HG03565 (cell line): ENCODE results near the gene TAF10.

ENCODE experiments used
- ATAC-seq: cut with Tn5 transposase; IDR thresholded peaks from one replicate; pipeline ENCODE4 v1.9.1; 2021; ENCODE audit warnings: mild to moderate bottlenecking, moderate library complexity; ENCODE audit not compliant: unreplicated experiment

TAF10 gene

DNA sequence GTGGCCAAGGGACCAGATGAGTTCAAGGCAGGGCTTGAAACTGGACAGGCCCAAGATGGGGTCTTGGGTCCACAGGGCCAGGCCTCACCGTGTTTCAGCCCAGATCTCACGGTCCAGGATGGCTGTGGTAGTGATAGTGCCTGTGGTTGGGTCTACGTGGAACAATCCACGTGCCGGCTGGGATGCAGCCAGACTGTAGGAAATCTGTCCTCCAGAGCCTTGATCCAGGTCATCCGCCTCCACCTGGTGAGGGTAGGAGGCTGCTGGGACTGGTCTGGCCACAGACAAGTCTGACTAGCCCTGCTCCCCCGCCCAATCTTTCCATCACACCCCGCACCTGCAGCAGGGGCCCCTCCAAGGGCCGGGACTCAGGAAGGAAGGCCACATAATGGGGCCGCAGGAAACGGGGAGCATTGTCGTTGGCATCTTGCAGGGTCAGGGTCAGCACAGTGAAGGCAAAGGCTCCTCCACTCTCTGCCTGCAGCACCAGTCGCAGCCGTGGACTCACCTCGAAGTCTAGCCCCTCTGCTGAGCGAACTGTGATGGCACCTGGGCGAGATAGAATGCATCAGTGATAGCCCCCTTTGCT, 13.9 kb upstream of the TAF10 start:
- ATAC-seq = no peak

DNA sequence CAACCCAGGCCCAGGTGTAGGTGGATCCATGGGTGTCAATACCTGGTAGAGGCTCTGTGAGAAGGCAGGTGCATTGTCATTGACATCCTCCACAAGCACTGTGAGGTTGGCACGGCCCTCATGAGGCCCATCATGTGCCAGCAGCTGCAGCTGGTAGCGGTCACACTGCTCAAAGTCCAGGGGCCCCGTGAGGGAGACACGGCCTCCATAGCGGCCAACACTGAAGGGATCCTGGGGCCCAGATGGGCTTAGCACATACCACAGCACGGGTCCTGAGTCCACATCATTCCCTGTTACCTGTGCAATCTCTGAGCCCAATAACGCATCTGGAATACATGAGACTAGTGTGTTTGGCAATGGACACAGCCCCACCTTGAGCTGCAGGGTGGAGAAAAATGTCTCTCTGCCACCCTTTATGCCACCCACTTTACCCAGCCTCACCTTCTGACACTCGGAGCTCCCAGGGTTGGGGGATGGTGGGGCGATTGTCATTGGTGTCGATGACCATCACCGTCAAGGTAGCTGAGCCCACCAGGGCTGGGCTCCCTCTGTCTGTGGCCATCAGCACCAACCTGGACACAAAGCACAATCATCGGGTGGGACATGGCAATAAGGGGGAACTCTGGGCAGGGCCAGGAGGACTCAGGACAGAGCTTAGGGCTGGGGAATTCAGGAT, 13.3 kb upstream of the TAF10 start:
- ATAC-seq = no peak

DNA sequence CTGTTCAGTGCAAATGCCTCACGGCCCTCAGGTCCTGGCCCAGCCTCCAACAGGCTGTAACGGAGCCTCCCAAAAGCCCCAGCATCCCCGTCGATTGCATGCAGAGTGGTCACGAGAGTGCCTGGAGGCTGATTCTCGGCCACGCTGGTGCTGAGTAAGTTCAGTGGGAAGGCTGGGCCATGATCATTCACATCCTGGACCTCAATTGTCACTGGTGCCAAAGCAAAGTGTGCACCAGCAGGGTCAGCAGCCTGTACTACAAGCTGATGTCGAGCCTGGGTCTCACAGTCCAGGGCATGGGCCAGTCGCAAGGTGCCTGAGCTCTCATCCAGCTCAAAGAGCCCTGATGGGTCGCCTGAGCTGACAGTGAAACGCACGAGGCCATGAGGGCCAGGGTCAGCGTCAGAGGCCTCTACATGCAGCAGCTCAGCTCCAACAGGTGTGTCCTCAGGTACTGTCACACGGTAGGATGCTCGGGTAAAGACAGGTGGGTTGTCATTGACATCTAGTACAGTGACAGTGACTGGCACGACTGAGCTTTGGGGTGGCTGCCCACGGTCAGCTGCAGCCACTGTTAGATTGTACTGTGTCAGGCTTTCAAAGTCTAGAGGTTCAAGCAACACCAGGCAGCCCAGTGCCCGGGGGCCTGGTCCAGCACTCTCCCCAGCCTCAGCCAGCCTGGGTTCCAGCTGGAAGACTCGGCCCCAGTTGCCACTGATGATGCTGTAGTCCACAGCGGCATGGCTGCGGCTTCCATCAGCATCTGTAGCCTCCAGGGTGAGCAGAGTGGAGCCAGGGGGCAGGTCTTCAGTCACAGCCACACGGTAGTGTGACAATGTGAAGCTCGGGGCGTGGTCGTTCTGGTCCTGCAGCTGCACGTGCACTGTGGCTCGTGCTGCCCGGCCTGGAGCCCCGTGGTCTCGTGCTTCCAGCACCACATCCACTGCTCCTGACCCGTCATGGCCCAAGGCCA, 11.7 kb upstream of the TAF10 start:
- ATAC-seq = no peak

DNA sequence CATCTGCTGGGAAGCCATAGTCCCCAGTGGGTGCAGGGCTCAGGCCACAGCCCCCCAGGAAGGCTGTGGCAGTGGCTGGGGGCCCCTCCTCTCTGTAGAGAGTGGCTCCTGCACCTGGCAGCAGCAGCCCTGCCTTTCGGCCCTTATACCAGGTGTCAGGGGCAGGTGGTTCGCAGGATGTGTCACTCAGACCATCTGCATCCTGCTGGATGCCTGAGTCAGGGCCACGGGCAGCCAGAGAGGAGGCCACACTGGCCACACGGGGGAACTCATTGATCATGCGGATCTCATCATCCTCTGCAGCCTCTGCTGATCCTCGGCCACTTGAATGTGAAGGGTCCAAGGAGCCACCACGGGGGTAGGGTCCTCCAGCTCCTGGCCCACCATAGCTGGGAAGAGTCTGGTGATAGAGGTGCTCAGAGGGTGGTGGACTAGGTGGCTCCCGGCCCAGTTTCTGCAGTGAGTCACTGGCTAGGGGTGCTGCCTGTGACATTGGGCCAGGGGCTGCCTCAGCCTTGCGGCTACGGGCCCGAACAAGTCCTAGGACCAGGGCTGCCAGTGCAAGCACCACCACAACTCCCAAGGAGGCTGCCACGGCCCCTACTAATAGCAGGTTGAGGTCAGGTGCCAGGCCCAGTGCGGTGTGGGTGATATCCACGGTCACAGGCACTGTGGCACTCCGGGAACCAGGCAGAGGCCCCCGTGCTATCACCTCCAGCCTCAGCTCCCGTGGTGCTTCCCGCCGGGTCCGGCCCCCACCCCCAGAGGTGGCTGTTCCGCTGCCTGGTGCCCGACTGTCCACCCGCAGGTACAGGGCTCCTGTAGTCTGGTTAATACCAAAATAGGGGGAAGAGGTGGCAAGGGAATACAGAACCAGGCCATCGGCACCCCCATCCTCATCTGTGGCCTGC, 10.5 kb upstream of the TAF10 start:
- ATAC-seq = no peak

DNA sequence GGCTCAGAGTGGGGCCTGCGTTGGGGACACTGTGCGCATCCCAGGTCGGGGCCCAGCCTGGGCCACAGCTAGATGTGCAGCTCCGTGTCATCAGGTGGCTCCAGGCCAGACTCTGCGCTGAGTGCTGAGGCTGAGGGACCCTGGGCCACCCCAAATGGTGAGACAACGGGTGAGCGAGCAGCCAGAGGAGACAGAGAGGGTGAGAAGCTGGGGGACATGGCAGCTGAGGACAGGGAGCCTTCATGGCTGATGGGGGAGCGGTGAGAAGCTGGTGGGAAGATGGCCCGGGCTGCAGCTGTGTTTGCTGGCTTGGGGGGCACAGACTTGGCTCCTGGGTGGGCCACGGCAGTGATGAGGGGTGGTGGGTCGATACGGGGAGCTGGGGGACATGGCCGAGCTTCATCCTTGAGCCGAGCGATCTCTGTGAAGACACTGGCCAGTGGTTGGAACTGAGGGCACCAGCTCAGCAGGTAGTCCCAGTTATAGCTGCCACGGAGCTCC, 9.7 kb upstream of the TAF10 start:
- no peak for ATAC-seq

DNA sequence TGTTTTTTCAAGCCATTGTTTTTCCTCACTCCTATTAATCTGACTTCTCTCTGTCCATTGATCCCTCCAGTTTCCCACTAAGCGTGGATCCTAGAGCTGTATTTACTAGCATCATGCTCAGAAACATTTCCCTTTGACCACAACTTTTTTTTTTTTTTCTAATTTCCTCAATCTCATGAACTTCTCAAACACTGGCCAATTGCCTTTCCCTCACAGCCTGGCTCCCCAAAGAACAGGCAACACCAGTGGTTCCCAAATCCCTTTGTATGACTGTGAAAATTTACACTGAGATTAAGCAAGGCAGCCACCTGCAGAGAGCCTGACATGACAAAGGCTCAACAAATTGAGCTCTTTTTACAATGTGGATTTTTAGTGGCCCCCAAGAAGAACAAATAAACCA, 8.6 kb upstream of the TAF10 start:
- ATAC-seq = no peak

DNA sequence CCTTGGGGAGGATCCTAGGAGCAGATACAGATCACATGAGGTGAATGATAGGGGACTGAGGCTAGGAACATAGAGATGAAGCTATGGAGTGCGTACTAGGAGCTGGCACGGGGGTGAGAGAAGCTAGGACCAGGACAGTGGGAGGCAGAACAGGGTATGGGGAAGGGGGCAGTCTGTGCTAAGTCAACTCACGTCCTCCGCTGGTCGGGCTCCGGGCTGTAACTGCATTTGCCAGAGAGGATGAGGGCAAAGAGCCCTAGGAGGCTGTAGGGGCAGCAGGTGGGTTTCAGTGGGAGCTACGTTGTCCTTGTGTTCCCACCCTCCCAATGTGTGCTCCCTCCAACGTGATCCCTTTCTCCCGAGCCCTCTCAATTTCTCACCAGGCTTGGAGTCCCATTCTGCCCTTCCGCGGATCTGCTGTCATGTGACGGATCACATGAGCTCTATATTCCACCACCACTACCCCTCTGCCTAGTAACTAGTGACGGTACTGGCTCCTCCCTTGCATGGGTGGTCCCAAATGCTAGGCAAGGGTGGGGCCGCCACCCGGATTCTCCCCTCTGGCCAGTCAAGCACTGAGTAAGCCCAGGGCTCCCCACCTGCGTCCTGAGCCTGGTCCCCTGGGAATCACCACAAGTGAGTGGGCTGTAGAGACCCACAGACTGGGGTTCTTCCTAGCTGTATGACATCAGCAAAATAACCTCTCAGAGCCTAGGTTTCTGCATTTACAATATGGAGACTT, 7.2 kb upstream of the TAF10 start, which contains the start of gene TPP1:
Gene TPP1, minus strand, starts transcription at position 419 of the 742 bp plus-strand sequence. Its CDS starts 22 bp downstream, at position 397.
- ATAC-seq = peak; percentile 97

DNA sequence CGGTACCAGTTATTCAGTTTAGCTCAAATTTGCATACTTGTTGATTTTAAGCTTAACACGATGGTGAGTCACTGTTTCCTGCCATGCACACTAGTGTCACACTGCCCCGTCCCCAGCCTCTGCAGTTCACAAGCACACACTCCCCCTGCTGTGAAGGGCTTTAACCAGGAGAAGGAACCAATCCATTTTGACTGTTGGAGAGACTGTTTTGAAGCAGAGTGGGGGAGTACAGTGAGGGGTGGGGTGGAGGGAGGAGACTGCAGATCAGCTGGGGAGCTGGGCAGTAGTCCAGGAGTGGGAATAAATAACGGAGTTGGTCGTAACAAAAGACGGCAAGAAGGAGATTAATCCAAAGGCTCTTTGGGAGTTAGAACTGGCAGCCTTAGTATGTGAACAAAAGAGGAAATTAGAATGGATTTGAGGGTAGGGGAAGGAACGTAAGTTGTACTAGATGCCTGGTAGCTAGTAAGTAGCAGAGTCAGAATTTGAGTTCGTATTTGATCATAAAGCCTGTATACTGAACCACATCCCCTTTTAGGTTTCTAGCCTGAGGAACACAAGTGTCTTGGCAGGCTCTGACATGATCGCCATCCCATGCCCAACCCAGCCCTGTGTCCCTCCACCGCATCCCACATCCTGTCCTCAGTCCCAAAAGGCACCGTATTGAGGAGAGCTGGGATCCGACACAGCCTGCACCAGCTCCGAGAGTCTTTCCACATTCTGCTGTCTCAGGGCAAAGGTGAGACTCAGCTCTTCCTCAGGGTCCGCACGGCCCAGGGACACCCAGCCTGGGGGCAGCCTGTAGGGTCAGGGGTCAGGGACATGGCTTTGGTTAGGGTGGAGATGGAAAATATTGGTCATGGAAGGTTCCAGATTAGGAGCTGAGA, 6.3 kb upstream of the TAF10 start:
- no peak for ATAC-seq

DNA sequence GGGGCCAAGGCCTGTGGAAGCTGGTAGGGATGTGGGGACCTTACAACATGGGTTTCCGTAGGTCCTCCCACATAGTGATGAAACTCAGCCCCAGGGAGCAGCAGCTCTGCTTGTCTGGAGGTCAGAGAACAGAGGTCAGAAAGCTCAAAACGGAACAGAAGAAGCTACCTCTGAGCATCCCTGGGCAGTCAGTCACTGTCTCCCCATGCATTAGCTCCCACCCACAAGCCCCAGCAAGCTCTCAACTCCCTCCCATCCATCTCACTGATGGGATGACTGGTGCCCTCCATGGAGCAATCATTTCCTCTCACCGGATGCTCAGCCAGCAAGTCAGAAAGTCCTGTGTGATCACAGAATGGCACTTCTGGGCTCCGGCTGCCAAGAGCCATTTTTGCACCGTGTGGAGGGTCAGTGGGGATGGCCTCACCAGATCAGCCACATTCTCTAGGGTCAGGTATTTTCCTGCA, 5.3 kb upstream of the TAF10 start:
- no peak for ATAC-seq

DNA sequence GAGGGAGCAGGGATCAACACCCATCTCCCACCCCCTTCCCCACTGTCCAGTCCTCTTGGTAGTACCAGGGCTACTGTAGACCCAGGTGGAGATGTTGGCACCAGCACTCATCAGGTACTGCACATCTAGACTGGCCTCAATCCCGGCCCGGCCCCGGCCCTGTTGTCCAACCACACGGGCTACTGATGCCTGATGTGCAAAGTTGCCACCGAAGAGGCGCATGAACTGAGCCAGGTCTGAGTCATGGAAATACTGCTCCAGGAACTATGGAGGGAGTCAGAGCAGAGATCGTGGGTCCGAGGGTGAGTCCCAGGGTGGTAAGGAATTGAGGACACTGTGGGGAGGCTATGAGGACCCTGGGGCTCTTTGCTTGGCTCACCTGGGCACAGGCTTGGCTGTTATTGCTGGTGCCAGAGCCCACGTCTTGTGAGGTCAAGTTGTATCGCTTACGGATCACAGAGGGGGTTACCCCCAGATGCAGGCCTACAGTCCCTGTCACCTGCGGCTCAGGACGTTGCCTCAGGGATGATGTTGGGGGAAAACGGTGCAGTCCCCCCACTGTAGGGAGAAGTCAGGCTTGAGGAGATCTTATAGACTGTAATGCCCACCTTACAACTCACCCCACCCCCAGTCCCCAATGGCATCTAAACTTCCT, 4.7 kb upstream of the TAF10 start:
- no peak for ATAC-seq

DNA sequence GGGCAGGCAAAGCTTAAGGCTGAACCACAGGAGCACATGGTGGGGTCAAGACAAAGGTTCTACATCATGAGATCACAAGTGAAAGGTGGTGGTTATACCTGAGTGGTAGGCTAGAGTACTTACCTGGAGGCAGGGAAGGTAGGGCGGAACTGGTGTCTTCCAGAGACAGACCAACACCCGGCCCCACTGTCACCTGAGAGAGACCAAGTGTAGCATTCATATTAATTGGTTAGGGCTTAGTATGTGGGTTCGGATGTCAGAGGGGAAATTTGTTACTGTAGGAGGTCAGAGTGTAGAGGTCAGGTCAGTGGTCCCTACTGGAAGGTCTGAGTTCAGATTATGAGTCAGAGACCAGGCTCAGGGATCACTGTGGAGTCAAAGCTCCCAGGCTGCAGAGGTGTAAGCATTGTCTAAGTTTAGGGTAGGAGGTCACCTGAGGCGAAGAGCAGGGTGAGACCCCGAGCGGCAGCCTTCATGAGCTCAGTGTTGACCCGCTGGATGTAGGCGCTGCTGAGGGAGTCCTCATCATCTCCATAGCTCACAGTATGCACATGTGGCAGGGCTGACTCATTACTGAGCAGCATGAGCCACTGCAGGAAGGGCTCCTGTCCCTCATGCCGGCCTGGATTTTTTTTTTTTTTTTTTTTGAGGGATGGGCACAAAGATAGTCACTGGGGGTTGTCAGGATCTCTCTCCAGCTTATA, 4.0 kb upstream of the TAF10 start:
- no peak for ATAC-seq

DNA sequence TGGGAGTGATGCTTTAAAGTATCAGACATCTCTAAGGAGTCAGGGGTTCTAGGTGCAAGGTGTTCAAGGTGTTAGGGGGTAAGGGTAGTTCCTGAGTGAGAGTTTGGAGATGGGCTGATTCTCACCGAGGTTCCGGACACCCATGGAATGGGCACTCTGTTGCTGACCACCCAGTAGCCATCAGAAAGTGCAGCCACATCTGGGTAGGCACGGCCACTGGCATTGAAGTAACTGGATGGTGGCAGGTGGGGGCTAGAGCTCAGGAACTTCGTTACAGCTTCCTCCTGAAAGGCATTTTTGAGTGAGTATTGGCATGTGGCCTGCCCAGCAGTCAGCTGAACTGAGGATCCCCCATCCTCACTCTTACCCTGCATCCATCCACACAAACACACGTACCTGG, 3.0 kb upstream of the TAF10 start:
- no peak for ATAC-seq

DNA sequence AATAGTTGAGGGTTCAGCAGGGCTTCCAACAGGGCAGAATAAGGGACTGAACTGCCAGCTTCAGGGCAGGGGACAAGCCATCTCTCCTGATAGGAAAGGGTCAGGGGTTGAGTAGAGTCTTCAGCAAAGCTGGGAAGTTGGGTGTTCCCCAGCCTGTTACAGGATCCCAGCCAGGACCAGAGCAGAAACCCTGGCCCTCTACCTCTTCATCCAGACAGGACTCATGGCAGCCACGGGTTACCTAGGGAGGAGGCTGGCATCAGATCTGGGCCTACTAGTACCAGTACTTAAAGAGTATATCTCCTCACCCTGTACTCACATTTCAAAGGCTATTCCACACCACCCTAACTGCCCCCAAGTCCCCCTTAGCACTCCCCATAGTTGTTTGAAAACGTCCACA, 2.4 kb upstream of the TAF10 start:
- ATAC-seq = no peak

DNA sequence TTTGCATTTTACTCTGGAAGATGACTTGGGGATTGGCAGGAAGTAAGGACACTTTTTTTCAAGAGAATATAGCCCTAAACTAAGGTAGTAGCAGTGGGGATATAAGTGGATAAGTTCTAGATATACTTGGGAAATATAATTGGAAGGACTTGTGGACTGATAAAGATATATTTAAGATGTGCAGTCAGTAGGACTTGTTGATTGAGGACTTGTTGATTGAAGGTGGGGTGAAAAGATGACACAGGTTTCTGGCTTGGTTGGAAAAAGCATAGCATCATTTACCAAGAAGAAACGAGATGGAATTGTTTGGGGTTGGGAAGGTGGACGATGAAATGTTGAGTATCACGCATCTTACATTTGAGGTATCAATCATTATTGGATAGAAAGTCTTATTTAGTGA, 1.5 kb upstream of the TAF10 start:
- ATAC-seq = no peak

DNA sequence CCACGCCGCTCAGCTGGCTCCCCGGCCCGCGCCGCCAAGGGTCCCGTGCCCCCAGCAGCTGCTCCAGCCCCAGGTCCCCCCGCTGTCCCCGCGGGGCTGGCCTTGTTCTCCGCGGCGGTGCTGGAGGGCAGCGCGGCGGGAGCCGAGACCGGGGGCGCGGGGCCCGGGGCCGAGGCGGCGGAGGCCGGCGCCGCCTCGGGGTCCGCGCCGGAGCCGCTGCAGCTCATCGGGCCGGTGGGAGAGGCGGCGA, 128 bp downstream of the TAF10 start:
- peak; percentile 5 for ATAC-seq

DNA sequence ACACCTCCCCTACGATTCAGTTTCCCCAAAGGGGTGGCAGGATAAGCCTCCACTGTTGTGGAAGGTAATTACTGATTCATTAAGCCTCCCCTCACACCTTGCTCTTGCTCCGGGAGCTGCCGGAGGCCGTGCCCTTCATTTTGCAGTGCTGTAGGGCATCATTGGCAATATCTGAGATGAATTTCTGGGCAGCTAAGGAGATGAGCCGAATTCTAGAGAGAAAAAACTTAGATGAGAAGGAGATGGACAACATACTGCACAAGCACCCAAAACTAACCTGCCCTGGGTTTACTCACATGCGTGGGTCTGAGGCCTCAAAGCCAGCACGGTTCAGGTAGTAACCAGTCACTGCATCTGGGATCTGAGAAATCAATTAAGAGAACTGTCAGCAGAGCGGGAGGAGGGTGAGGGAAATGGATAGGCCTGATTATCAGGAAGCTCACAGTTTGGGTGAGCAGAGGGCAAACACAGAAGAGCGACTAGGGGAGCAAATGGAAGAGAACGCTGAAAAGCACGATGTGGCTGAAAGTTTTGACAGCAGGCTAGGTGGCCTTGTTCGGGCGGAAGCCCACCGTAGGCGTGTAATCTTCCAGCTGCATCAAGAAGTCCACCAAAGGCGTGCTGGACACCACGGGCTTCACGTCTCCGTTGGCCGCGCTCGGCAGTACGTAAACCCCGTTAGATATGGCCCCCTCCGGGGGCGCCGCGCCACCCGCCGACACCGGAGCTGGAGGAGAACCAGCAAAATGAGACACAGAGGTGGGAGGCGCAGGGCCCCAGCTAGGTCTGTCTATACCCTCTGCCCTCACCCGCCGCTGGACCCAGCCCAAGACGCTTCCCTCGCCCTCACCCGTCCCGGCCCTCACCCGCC, 689 bp downstream of the TAF10 start:
- peak; percentile 2 for ATAC-seq

DNA sequence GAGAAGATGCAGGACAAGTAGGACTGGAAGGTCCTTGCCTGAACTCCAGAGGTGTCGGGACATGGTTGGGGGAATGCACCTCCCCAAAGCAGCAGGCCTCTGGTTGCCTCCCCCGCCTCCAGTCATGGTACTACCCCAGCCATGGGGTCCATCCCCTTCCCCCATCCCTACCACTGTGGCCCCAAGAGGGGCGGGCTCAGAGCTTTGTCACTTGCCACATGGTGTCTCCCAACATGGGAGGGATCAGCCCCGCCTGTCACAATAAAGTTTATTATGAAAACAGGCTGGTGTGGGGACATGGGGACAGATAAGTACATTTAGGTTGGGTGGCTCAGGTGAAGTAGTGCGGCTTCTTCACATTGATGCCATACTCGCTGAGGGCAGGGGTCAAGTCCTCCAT, 1.4 kb downstream of the TAF10 start:
- ATAC-seq = no peak
